Left kidney (tissue), 2 donors: Measurements from ENCODE around the gene SCEL. TPM values are rescaled to one million over a fixed set of nuclear protein-coding genes. Genes with fewer than 3 reads are reported as not detected.
"Not testable (repeated sequence)": the region's sequence is repeated elsewhere in the genome, so short reads cannot be mapped to it uniquely, and the experiment has no call there.

ENCODE experiments used
- DNase-seq: peaks from one replicate; pipeline ENCODE4 v3.0.0-alpha.2; 2013
- polyA plus RNA-seq: library from polyadenylated mRNA; unstranded; fragments of 120-200 nt; gene quantifications from one replicate; pipeline ENCODE4 v1.2.1, GENCODE V29; 2013; ENCODE audit not compliant: insufficient read length

SCEL gene
- polyA plus RNA-seq, 1 donor, result not detected

DNA sequence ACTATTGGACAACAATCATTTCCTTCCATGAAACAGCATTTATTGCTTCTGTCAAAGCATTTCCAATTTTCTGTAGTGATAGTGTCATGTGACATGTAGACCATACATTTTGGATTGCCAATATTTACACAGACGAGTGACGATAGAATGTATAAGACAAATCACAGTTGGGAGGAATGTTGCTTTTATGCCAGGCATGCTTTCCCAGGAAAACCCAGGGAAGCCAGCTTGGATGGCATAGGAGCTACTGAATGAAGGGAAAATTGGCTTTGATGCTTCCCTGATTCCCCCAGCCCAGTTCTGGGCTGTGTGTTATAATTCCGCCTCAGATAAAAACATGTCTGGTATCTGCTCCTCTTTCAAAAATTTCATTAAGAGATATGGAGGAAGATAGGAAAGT is 22.5 kb downstream of the SCEL start:
- DNase-seq, result no peak

DNA sequence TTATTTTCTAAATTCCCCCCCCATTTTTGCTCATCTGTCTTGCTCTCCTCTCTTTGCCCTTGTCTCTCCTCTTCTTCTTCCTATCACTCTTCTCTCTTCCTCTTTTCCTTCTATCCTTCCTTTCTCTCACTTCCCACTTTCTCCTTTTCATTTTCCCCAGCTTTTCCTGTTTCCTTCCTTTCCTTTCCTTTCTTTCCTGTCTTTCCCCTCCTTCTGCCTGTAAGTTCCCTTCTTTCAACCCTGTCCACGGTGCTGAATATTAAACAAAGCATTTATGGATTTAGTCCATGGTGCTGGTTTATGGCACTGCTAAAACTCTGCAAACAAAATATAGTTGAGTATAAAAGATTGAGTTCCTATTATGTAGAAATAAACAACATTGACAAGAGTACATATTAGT is 27.6 kb downstream of the SCEL start:
- peak; percentile 34 for DNase-seq

DNA sequence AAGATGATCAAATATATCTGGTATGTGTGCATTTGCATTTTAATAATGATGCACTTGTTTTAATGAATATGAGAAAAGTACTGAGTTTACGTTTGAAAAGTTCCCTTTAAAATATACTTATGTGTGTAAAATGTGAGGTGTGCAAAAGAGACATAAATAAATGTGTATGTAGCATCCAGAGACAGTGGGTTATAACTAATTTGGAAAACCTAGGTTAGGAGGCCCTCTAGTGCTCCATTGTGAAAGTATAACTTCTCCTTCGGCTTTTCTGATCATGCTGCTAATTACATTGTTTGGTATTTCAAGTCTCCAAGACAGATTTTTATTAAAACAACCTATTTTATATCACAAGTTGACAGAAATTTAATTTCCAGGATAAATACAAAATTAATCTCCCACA is 30.1 kb downstream of the SCEL start:
- DNase-seq, result peak; percentile 33

DNA sequence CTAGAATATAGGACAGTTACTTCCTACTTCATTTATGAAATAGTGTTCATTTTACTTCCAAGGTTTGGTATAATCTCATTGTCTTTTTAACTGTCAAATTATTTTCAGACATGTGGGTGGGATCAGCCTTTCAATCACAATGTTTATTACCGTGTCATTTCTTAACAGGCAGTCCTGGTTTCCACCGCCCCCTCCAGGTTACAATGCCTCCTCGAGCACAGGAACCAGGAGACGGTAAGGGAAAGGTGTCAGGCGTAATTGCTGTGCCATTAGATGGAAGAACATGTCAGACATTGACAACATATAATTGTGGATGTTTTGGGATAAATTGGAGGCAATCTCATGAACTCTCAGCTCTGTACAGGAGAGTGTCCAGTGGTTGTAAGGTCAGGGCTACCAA is 36.5 kb downstream of the SCEL start:
- DNase-seq, result no peak

DNA sequence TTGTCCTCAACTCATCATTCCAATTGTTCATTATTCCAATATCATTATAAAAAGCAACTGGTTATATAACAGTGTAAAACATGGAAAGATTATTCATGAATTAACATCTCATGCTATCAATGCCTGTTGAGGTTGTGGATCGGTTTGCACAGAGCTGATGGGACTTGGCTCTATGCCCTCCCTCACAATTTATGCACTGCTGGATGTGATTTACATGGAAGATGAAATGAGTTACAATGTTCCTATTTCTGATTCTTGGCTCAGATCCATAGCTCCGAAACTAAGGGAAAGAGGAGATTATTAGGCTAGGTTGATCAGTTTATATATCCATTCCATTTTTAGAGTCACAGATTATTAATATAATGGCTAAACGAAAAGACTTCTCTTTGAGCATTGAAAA is 38.6 kb downstream of the SCEL start:
- no peak for DNase-seq

DNA sequence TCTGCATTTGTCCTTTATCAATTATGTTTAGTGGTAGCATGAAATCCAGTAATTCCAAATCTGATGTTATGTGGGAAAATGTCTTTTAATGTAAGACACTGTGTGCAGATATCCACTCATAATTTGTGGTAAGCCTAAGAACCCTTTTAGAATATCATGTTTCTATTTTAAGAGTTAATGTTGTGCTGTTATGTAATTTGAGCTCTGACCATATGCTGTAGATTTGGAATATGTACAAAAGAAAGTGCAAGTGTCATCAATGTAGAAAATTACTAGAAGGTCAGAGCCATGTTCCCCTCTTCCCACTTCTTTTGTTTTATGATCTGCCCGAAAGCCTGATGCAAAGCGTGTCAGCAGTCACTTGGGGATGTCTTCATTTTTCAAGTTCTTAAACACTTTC is 44.5 kb downstream of the SCEL start:
- DNase-seq, result no peak

DNA sequence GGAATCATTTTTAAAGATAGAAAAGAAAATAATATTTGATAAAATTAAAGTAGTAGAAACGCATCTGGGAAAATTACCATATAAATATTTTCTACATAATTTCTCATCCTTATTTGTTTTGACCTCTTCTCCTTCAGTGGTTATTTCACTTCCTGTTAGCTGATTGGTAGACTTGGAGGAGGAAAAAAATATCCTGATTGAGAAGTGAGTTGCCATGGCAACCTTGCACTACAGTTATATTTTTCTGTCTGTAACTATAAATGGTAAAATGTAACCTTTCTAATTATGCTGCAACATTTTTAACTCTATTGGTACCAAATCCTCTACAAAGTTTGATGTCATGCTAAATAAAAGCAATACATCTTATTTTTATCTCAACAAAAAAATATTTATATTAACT is 45.2 kb downstream of the SCEL start:
- no peak for DNase-seq

DNA sequence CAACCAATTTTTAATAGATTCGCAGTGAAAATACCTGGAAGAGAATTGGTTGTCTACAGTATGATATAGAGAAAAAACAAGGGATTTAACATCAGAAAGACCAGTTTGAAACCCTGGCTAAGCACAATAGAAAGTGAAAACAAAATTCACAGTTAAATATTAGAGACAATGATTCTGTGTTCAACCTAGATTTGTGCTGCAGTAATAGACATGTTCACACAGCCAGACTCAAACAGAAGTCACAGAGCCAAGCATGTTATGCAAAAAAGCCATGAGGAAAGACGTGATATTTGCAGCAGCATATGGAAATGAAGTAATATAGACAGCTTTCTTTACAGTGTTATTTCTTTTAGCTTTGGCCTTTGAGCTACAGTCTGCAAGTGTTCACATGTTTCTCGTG is 48.1 kb downstream of the SCEL start:
- no peak for DNase-seq

DNA sequence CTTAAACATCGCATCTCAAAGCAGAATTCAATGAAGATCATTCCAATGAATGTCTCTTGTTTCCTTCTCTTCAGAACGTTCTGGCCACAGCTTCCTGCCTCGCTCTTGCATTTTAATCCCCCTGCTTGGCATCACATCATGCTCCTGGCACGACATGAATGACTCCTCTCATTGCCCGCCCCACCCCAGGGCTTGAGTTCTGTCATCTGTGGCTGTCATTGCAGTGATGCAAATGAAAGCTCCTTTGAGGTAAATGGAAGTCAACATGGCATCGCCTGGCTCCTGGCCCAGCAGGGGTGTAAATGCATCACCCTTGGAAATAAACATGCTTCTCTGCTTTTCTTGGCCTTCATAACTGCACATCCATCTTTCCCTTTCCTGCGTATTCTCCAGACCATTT is 48.6 kb downstream of the SCEL start:
- DNase-seq, result no peak

DNA sequence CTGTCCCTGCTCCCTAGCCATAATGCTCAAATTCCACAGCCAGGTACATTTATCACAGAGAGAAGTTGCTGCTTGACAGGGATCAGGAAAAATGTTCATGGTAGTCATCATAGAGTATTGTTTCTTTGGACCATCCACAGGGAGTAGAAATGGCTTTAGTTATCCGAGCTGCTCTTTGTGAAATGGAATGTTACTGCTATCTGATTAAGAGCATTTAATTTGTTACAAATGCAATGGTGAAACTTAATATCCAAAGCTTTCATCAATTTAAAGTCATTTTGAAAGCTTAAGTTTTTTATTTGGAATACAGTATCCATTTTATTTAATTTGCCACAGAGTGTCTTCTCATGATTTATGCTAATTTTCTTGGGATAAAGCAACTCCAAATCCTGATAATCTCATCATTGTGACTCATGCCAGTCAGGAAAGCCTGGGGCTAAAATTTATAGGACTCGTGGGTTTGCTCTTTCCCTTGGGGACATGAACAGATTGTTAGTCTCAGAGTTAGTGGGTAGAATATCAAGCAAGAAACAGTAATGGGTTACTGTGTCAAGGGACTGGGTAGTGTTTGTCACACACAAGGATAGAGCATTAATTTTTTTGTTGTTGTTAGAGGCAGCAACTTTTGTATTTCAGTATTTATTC is 59.8 kb downstream of the SCEL start:
- DNase-seq, result no peak

DNA sequence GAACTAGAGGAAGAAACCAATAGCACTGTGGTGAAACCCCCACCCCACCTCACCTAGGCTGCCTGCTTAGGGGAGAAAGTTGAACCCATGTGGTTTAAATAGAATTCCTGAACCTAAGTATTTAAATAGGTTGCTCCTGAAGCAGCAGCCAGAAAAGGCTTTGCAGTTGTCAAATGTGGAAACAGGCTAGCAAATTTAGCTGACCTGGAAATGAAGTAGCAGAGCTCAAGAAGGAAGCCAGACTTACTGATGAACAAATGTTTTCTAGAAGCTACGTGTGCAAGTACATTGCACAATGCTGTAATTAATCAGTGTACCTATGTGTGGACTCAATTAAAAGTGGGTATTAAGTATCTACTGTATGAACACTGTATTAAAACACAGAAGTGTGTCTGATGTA is 61.3 kb downstream of the SCEL start:
- DNase-seq, result no peak

DNA sequence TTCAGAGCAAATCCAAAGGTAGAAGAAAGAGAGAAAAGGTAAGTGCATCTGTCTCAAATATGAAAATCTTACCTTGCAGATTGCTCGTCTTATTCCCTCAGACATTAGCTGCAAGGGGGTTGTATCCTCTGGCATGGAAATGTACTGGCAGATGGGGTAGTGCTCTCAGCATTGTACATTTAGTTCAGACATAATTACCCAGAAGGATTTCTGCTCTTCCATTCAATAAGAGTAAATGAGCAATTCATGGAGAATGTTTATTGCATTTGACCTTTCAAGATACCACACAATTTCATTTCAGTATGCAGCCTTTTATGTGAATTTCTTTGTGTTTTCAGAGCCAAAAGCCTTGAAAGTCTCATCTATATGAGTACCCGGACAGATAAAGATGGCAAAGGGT is 63.8 kb downstream of the SCEL start:
- no peak for DNase-seq

DNA sequence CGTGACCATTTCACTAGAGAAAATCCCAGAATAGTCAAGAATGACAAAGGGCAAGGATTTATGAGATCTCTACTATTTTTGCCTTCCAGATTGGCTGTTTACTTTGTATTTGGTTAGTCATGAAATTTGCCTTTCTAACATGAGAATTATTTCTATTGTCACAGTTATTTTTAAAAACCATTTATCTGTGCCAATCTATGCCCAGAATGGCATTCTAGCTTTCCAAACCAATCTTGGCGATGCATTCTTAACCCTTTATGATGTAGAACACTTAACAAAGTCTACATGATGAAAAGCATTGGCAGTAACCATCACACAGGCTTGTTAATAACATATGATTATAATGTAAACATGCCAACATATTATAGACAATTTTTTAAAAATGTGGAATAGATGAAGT is 65.2 kb downstream of the SCEL start:
- no peak for DNase-seq

DNA sequence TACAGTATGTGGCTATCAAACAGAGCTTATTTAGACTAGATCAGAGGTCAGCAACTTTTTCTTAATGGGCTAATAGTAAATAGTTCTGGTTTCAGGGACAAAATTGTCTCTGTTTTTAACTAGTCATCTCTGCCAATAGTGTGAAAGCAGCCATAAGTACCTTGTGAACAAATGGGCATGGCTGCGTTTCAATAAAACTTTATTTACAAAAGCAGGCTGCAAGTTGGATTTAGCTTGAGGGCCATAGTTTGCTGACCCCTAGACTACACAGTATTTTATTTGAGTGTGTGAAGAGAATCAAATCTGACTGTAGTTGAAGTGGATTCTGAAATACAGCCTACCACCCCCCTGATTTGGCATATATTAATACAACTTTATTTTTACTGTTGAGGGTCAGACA is 75.6 kb downstream of the SCEL start:
- DNase-seq, result no peak

DNA sequence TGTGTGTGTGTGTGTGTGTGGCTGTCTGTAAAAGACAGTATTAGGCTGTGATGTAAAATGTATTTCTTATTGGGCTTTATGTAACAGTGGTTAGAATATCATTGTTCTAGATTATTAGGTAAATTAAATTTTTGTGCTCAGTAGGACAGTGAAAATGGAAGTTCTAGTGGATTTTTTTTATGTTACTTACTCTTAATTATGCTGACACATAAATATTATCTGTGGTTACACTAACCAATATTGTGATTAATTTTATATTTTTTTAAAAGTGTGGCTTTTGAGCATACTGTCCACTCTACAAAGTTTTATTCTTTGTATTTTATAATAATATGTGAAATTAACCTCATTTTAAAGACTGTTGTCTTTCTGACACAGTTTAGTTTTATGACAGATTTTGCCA is 80.5 kb downstream of the SCEL start:
- no peak for DNase-seq

DNA sequence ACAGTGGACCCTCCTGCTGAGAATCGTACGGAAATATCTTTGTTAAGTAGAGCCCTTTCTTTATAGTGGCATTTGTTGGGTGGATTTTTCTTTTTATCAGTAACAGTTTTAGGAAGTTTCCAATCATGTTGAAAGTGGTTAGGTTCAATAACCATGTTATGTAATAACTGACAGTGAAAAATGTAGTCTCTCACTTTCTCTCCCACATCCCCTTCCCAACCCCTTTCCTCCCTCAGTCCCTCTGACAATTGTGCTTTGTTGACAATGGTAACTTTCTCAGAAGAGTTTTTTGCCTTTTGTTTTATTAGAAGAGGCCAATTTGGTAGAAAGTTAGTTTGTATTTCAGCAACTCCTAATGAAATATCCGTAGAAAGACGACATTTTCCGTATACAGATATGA is 84.1 kb downstream of the SCEL start:
- DNase-seq, result no peak

DNA sequence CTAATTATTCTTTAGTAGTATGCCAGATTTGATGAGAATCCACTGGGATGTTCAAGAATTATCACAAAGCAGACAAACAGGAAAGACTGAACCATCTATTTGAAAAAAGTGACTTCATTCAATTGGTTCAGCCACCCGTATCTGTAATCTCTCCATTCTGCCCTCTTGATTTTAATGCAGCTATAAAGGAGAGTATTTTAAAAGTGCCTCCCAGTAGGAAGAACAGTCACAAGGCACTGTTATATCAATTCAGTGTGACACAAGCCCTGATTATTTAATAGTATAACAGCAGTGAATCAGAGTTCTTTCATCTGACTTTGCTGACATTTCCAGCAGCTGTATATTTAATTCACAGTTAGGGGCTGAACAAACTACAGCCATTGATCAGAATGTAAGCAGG is 84.6 kb downstream of the SCEL start:
- no peak for DNase-seq

DNA sequence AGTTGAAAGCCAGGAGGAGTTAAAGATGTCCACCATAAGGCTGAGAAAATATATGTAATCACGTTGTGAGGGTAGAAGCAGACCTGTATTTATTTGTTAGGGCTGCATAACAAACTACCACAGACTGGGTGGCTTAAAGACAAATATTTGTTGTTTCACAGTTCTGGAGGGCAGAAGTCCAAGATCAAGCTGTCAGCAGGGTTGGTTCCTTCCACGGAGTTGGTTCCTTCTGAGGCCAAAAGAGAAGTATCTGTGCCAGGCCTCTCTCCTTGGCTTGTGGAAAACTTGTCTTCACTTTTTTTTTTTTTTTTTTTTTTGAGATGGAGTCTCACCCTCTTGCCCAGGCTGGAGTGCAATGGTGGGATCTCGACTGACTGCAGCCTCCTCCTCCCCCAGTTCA is 88.3 kb downstream of the SCEL start:
- DNase-seq, result no peak

DNA sequence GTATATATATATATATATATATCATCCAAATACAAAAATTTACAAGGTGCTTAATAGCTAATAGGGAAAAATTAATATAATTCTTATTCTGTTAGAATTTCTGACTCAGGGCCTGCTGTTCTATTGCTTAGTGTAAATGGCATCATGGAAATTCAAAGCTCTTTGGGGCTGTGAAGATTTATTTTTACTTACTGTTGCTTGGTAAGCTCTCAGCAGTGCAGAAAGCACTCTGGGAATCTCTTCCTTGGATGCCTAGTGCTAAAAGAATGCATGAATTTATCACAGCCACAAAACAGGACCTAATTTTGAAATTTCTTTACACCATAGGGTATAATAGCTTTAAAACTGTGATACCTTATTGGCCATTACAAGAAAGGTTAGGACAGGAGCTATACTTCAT is 92.7 kb downstream of the SCEL start:
- no peak for DNase-seq

DNA sequence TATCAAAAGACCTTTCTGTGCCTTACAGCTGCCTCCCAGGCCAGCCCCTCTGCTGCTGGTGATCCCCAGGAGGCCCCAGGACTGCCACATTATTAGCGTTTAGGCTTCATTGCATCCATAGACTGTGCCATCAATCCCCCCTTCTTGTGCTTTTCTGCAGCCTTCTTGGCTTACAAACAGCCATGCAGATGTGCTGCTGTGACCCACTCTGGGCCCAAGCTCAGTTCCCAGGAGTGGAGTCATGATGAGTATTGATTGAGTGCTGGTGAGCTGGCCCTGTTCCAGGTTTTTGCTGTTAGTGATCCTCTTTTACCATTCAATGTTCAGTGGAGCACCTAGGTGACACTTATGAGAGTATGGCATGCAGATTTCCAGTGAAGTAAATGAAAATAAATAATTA is 102.1 kb downstream of the SCEL start:
- DNase-seq, result no peak

DNA sequence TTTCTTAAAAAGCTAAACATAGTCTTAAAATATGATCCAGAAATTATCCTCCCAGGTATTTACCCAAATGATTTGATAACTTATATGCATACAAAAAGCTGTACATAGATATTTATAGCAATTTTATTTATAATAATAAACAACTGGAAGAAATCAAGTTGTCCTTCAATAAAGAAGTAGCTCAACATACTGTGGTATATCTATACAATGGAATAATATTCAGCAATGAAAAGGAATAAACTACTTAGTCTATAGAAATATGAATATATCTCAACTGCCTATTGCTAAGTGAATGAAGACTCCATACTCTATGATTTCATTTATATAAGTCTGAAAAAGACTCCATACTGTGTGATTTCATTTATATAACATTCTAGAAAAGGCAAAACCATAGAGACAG is 114.9 kb downstream of the SCEL start:
- DNase-seq, result no peak

DNA sequence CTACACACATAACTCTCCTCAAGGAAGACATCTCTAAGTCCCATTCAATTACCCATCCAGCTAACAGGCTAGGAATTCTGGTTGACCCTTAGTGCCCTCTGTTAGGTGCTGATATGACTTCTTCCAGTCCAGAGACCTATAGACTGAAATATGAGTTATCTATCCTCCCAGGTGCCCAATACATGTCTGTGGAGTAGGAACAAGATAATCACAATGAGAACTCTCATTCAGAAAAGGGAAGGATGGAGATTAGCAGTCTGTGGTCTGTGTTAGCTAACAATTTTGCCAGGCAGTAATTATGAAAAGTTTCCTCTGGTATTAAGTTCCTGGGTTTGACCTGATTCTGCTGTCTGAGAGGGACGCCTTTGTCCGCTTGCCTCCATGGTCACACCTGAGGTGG is 117.8 kb downstream of the SCEL start:
- DNase-seq, result no peak

DNA sequence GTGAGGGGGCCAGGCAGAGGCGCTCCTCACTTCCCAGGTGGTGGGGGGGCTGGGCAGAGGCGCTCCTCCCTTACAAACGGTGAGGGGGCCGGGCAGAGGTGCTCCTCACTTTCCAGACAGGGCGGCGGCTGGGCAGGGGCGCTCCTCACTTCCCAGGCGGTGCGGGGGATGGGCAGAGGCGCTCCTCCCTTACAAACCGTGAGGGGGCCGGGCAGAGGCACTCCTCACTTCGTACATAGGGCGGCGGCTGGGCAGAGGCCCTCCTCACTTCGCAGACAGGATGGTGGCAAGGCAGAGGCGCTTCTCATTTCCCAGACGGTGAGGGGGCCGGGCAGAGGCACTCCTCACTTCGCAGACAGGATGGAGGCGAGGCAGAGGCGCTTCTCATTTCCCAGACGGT is 124.5 kb downstream of the SCEL start:
- not testable (repeated sequence) for DNase-seq

DNA sequence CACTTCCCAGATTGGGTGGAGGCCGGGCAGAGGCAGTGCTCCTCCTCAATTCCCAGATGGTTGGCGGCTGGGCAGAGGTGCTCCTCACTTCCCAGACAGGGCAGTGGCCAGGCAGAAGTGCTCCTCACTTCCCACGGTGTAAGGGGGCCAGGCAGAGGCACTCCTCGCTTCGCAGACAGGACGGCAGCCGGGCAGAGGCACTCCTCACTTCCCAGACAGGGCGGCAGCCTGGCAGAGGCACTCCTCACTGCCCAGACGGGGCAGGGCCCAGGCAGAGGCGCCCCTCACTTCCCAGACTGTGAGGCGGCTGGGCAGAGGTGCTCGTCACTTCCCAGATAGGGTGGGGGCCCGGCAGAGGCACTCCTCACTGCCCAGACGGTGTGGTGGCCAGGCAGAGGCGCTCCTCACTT is 125.3 kb downstream of the SCEL start:
- no peak for DNase-seq

DNA sequence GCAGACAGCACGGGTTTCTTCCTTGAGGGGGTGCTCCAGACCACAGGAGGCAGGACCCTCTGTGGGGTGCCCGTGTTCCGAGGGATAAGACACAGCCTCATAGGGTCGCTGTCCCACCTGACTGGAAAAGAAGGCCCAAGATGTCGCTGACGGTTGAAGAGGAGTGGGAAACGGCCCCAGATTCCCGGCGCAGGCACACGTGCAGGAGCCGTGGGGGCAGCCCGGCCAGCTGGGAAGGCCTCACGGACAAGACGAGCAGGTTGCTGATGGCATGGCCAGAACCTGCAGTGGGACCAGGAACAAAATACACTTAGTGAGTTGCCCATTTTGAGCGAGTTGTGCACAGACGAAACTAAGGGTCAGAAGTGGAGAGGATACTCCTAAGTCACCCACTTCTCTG is 126.8 kb downstream of the SCEL start:
- not testable (repeated sequence) for DNase-seq
